ENCODE measurements around the gene TUSC2. TPM values are rescaled to one million over a fixed set of nuclear protein-coding genes. Genes with fewer than 3 reads are reported as not detected.
A peak's percentile ranks its signal among the peaks of the same experiment; 100 is the strongest.

The TUSC2 gene
- total and polyA plus RNA-seq, 2 of the 13 experiments (the other 11 are each of a cell fraction or from before 2014, with no cell fraction given): 36.7 to 39.1 TPM

GRCh38 chr3:50321336-50322114 is 6.5 kb downstream of the TUSC2 start (continued):
- TF ChIP-seq ZSCAN9 (CRISPR knock-in tag; IDR thresholded peaks at IDR 0.05; ENCODE audit: borderline replicate concordance): peak; percentile 33; the same call in 1 of the 2 replicates
- TF ChIP-seq MAF1 (CRISPR knock-in tag; IDR thresholded peaks at IDR 0.05; ENCODE audit: borderline replicate concordance): no peak; the same call in 1 of the 2 replicates
- no peak for TF ChIP-seq HOXD1 (CRISPR knock-in tag; IDR thresholded peaks at IDR 0.05)
- peak; percentile 60; the same call in 1 of the 2 replicates for TF ChIP-seq MEF2D (CRISPR knock-in tag; IDR thresholded peaks at IDR 0.05)
- no peak for TF ChIP-seq ZNF160 (CRISPR knock-in tag; IDR thresholded peaks at IDR 0.05)
- peak; percentile 94 for TF ChIP-seq HNF4A (CRISPR knock-in tag; IDR thresholded peaks at IDR 0.05)
- TF ChIP-seq PAF1 (CRISPR knock-in tag; IDR thresholded peaks at IDR 0.05): no peak
- TF ChIP-seq TFE3 (CRISPR knock-in tag; IDR thresholded peaks at IDR 0.05): no peak
- TF ChIP-seq UBTF (CRISPR knock-in tag; IDR thresholded peaks at IDR 0.05): peak; percentile 11; the same call in 1 of the 2 replicates
- no peak for TF ChIP-seq ZNF30 (CRISPR knock-in tag; IDR thresholded peaks at IDR 0.05)
- no peak for TF ChIP-seq BATF2 (CRISPR knock-in tag; IDR thresholded peaks at IDR 0.05)
- no peak for TF ChIP-seq ATF3 (CRISPR knock-in tag; IDR thresholded peaks at IDR 0.05)
- no peak for TF ChIP-seq ZNF83 (CRISPR knock-in tag; IDR thresholded peaks at IDR 0.05; ENCODE audit: borderline replicate concordance)
- TF ChIP-seq KLF6 (CRISPR knock-in tag; IDR thresholded peaks at IDR 0.05): no peak
- peak; percentile 31; the same call in 1 of the 2 replicates for TF ChIP-seq TBX3 (IDR thresholded peaks at IDR 0.05; ENCODE audit: borderline replicate concordance)
- 0 out of 2 replicates have a peak, but pooled peaks have one; percentile 10 for TF ChIP-seq SIX1 (CRISPR knock-in tag; IDR thresholded peaks at IDR 0.05; ENCODE audit: borderline replicate concordance)
- no peak for TF ChIP-seq TBP (CRISPR knock-in tag; IDR thresholded peaks at IDR 0.05)
- no peak for TF ChIP-seq SRSF9 (IDR thresholded peaks at IDR 0.05; ENCODE audit: borderline replicate concordance, insufficient read depth, low read depth, low read length, poor library complexity, severe bottlenecking)
- TF ChIP-seq ZNF691 (CRISPR knock-in tag; IDR thresholded peaks at IDR 0.05; ENCODE audit: borderline replicate concordance, low read depth): no peak
- TF ChIP-seq FOXO4 (CRISPR knock-in tag; conservative IDR thresholded peaks at IDR 0.05): no peak
- peak; percentile 58; the same call in 1 of the 2 replicates for TF ChIP-seq SAP130 (CRISPR knock-in tag; IDR thresholded peaks at IDR 0.05; ENCODE audit: low read depth)
- peak; percentile 48; the same call in 1 of the 2 replicates for TF ChIP-seq MYC (CRISPR knock-in tag; IDR thresholded peaks at IDR 0.05; ENCODE audit: borderline replicate concordance)
- peak; percentile 95 for TF ChIP-seq ZNF777 (CRISPR knock-in tag; IDR thresholded peaks at IDR 0.05)

Measured in HepG2 (cell line).